Upper lobe of right lung (tissue), 1 donor: ENCODE results near the gene LITAFD. TPM values are rescaled to one million over a fixed set of nuclear protein-coding genes. Genes with fewer than 3 reads are reported as not detected.
A peak's percentile ranks its signal among the peaks of the same experiment; 100 is the strongest.

ENCODE experiments used
- ATAC-seq: fragments of 200-7000 bp; cut with Tn5 transposase; one replicate; pipeline ENCODE4 v1.9.1; 2020; ENCODE audit warnings: mild to moderate bottlenecking, moderate library complexity
- DNase-seq: peaks from one replicate; pipeline ENCODE4 v3.0.0-alpha.2; 2020
- H3K27ac ChIP-seq: fragments of 200-600 bp; one replicate; pipeline ENCODE4 v1.8.0; 2022
- H3K27me3 ChIP-seq: fragments of 200-600 bp; one replicate; pipeline ENCODE4 v1.8.0; 2022; ENCODE audit warnings: mild to moderate bottlenecking
- H3K36me3 ChIP-seq: fragments of 200-600 bp; one replicate; pipeline ENCODE4 v1.8.0; 2022
- H3K4me1 ChIP-seq: fragments of 200-600 bp; one replicate; pipeline ENCODE4 v1.8.0; 2022
- H3K4me3 ChIP-seq: fragments of 200-600 bp; one replicate; pipeline ENCODE4 v1.8.0; 2022; ENCODE audit warnings: mild to moderate bottlenecking
- H3K9me3 ChIP-seq: fragments of 200-600 bp; one replicate; pipeline ENCODE4 v1.8.0; 2022
- intact Hi-C: fragments of 100-400 bp; cut with DNase I; formaldehyde crosslinking; loops from one replicate; pipeline ENCODE4 v1.11.0; 2022
- total RNA-seq: library from RNA; stranded (reverse); fragmentation: NEBNext Ultra II Directional; extraction: Animal tissue kit (Norgen Biotek cat#: 25700); gene quantifications from one replicate; pipeline ENCODE4 v1.2.1, GENCODE V29; 2021
- TF ChIP-seq, protein P1 (sequence below): fragments of 200-600 bp; IDR thresholded peaks from one replicate; pipeline ENCODE4 v1.8.0; 2022; ENCODE audit warnings: antibody characterized with exemption
- donor health status: DM: no; HTN: yes; CAD: no; lungs with severe emphysema.

Gene LITAFD
- total RNA-seq, 1 donor from 2014 or later = not detected

DNA sequence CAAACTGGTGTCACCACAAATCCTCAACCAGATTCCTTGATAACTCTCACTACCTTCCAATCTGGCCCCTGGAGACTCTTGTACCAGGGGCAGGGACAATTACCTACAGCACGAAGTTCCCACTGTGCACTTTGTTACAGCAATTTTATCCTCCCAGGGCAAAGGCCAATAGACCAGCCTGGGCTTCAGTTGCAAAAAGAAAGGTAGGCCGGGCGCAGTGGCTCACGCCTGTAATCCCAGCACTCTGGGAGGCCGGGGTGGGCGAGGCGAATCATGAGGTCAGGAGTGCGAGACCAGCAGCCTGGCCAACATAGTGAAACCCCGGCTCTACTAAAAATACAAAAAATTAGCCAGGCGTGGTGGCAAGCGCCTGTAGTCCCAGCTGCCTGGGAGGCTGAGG, 44.7 kb downstream of the LITAFD start:
- no peaks in the 10 kb centered on the region for H3K9me3 ChIP-seq
- TF ChIP-seq, protein P1, sequence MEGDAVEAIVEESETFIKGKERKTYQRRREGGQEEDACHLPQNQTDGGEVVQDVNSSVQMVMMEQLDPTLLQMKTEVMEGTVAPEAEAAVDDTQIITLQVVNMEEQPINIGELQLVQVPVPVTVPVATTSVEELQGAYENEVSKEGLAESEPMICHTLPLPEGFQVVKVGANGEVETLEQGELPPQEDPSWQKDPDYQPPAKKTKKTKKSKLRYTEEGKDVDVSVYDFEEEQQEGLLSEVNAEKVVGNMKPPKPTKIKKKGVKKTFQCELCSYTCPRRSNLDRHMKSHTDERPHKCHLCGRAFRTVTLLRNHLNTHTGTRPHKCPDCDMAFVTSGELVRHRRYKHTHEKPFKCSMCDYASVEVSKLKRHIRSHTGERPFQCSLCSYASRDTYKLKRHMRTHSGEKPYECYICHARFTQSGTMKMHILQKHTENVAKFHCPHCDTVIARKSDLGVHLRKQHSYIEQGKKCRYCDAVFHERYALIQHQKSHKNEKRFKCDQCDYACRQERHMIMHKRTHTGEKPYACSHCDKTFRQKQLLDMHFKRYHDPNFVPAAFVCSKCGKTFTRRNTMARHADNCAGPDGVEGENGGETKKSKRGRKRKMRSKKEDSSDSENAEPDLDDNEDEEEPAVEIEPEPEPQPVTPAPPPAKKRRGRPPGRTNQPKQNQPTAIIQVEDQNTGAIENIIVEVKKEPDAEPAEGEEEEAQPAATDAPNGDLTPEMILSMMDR = no peak
- no peak overlapping the region for H3K4me3 ChIP-seq
- ATAC-seq = no peak
- H3K4me1 ChIP-seq = peaks cover 14% of the 10 kb centered on the region
- H3K36me3 ChIP-seq = peaks cover 46% of the 10 kb centered on the region
- no peak for DNase-seq
- H3K27ac ChIP-seq = no peak overlapping the region
- intact Hi-C loops = no loop called here
- no peaks in the 10 kb centered on the region for H3K27me3 ChIP-seq

DNA sequence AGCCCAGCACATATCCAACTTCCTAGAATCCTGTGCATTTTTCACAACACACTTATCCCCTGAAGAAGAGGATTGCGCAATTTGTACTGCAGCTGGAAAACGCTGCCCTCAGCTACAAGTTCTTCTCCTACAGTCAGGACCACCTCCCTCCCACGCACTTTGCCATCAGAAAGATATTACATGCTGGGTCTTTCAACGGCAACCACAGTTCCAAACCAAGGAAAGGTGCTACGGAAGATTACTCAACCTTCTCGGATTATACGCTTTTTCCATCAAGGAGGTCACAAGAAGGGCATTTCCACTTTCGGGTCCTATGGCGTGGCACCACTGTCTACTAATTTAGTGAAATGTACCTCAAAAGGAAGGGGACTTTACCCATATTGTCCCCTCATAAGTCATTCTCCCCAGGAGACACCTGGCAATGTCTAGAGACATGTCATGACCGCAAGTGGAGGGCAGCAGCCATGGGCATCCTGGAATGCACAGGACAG, 46.4 kb downstream of the LITAFD start:
- peak; percentile 21 for ATAC-seq
- DNase-seq = no peak
- H3K4me3 ChIP-seq = no peak overlapping the region
- TF ChIP-seq, protein P1 = no peak
- intact Hi-C loops = no loop called here
- H3K27ac ChIP-seq = no peak overlapping the region
- peaks cover 32% of the 10 kb centered on the region for H3K36me3 ChIP-seq
- H3K9me3 ChIP-seq = no peaks in the 10 kb centered on the region
- no peaks in the 10 kb centered on the region for H3K27me3 ChIP-seq
- peaks cover 14% of the 10 kb centered on the region for H3K4me1 ChIP-seq

DNA sequence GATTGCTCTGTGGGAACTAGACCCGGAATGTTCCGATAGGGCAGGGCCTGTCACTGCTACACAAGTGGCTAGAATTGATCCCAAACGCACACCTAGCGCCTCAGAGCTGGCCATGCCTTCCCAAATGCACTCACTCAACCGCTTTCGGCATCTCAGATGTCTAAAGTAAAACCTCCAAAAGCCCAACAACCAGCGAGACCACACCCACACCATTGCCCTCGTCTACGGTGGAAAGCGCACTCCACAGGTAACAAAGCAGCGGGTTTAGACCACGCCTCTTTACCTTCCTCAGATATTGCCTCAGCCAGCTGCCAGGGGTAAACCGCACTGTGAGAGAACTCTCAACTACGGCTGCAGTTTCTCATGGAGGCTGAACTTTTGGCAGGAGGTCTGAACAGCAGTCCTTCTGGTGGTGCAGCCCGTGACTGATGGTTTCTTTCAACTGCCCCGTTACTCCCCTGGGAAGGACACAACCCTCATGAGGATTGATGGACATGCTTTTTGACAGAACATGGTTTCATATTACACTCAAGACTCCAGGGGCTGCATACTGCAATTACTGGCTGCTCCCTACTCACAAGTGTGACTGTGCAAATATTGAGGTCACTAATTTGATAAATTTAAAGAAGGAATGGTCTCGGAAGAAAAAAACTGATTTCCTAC, 47.1 kb downstream of the LITAFD start:
- intact Hi-C loops = no loop called here
- no peak overlapping the region for H3K27ac ChIP-seq
- no peak for ATAC-seq
- TF ChIP-seq, protein P1 = no peak
- H3K36me3 ChIP-seq = peaks cover 32% of the 10 kb centered on the region
- H3K9me3 ChIP-seq = no peaks in the 10 kb centered on the region
- H3K27me3 ChIP-seq = no peaks in the 10 kb centered on the region
- H3K4me3 ChIP-seq = no peak overlapping the region
- DNase-seq = no peak
- peaks cover 12% of the 10 kb centered on the region for H3K4me1 ChIP-seq

DNA sequence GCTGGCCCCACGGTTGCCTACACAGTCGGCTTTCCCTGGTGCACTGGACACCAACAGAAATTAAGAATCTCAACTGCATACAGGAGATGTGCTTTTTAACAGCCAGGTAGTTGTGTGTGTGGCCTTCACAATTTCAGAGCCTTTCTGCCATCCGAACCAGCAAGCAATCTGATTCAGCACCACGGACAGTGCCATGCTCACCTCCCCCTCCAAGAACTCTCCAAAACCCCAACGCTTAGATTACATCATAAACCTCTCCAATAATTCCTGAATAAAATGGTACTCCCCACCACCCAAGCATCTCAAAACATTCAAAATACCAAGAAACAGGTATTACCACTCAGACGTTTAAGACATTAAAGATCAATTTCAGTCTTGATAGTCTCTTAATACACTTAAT, 49.7 kb downstream of the LITAFD start:
- ATAC-seq (peak; percentile 66), DNase-seq (no peak)
- Histone ChIP-seq H3K27me3 (no peaks in the 10 kb centered on the region), H3K36me3 (peaks cover 20% of the 10 kb centered on the region), H3K27ac (no peak overlapping the region), H3K9me3 (no peaks in the 10 kb centered on the region), H3K4me3 (no peak overlapping the region), H3K4me1 (peaks cover 24% of the 10 kb centered on the region)
- intact Hi-C loops = no loop called here
- TF ChIP-seq, protein P1 = no peak

DNA sequence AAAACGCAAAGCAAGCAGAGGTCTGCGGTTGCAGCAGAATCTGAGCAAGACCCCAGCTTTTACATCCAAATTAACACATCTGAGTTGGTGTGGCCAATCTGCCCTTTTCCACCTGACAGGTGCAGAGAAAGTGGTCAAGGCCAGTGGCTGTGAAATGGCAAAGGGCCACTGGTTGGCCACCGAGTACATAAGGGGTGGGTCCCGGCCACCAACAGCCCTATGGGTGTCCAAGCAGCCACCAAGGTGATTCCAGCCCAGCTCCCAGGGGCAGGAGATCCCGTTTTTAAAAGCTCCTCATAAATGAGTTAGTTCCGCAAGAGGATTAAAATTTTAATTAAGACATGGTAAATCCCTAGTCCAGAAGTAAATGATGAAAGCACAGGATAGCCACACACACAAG, 52.5 kb downstream of the LITAFD start:
- ATAC-seq (no peak), DNase-seq (no peak)
- H3K27me3 ChIP-seq = no peaks in the 10 kb centered on the region
- peaks cover 31% of the 10 kb centered on the region for H3K4me1 ChIP-seq
- intact Hi-C loops = no loop called here
- peaks cover 8% of the 10 kb centered on the region for H3K36me3 ChIP-seq
- H3K4me3 ChIP-seq = no peak overlapping the region
- TF ChIP-seq, protein P1 = no peak
- H3K27ac ChIP-seq = no peak overlapping the region
- no peaks in the 10 kb centered on the region for H3K9me3 ChIP-seq

Other genes starting within 250 kb of the LITAFD start
- gene ABAT, start 207.7 kb upstream of the LITAFD start, total RNA-seq = 9.8 TPM
- 9.1 TPM for gene TMEM186, start 84.7 kb upstream of the LITAFD start, total RNA-seq
- 36.8 TPM for gene PMM2, start 84.5 kb upstream of the LITAFD start, total RNA-seq
- gene CARHSP1, start 13.3 kb upstream of the LITAFD start, total RNA-seq = 103 TPM
- 87.5 TPM for gene USP7, start 81.6 kb downstream of the LITAFD start, total RNA-seq
- gene HAPSTR1, start 209.3 kb downstream of the LITAFD start, total RNA-seq = 49.7 TPM